GM19238 (cell line): ENCODE results near the gene OGDH.
"Not testable (repeated sequence)": the region's sequence is repeated elsewhere in the genome, so short reads cannot be mapped to it uniquely, and the experiment has no call there.

ENCODE experiments used
- DNase-seq: peaks from one replicate; pipeline ENCODE4 v3.0.0; 2011; ENCODE audit warnings: low spot score; ENCODE audit not compliant: insufficient read length

The OGDH gene

GRCh38 chr7:44606341-44607140, at the start of gene OGDH:
OGDH (plus strand) TSS chr7:44606627; CDS start chr7:44624344, 17,717 bp downstream.
- DNase-seq = peak; percentile 96

GRCh38 chr7:44557485-44557884, 48.9 kb upstream of the OGDH start:
- DNase-seq = no peak

- no peak for DNase-seq
These were observed 46.9 kb upstream of the OGDH start for GRCh38 chr7:44559485-44559884.

- no peak for DNase-seq
These were observed 44.9 kb upstream of the OGDH start for GRCh38 chr7:44561481-44561880.

GRCh38 chr7:44561962-44562621, 44.3 kb upstream of the OGDH start:
- DNase-seq = no peak

- DNase-seq = not testable (repeated sequence)
These were observed 43.8 kb upstream of the OGDH start for GRCh38 chr7:44562622-44562962.

GRCh38 chr7:44563171-44563679, 43.2 kb upstream of the OGDH start:
- no peak for DNase-seq

GRCh38 chr7:44564606-44565005, 41.8 kb upstream of the OGDH start:
- no peak for DNase-seq

- DNase-seq = peak; percentile 62
These were observed 41.2 kb upstream of the OGDH start for GRCh38 chr7:44565097-44565794.

- no peak for DNase-seq
These were observed 40.5 kb upstream of the OGDH start for GRCh38 chr7:44565795-44566559.

- no peak for DNase-seq
These were observed 39.7 kb upstream of the OGDH start for GRCh38 chr7:44566680-44567079.

- DNase-seq = no peak
These were observed 38.5 kb upstream of the OGDH start for GRCh38 chr7:44567884-44568283.

- no peak for DNase-seq
These were observed 37.5 kb upstream of the OGDH start for GRCh38 chr7:44568771-44569560.

GRCh38 chr7:44569959-44570358, 36.5 kb upstream of the OGDH start:
- DNase-seq = no peak

GRCh38 chr7:44572771-44573170, 33.7 kb upstream of the OGDH start:
- no peak for DNase-seq

GRCh38 chr7:44573464-44574286, 32.8 kb upstream of the OGDH start, which contains the start of gene DDX56:
DDX56 (minus strand) TSS chr7:44573908; CDS start chr7:44573895, 13 bp downstream.
- peak; percentile 92 for DNase-seq

- no peak for DNase-seq
These were observed 32.0 kb upstream of the OGDH start for GRCh38 chr7:44574287-44574872.

- no peak for DNase-seq
These were observed 31.4 kb upstream of the OGDH start for GRCh38 chr7:44575054-44575453.

- no peak for DNase-seq
These were observed 30.2 kb upstream of the OGDH start for GRCh38 chr7:44576228-44576627.
